SK-N-SH treated with all-trans-retinoic acid at 6 μM for 48 hours (cell line): ENCODE data around the gene UPK1B.

Experiments used
- ATAC-seq: fragments of 200-7000 bp; cut with Tn5 transposase; 3 replicates; pipeline ENCODE4 v1.9.1; 2020; ENCODE audit warnings: mild to moderate bottlenecking, moderate library complexity
- ARNTL ChIP-seq: fragments of 450-650 bp; formaldehyde crosslinking; IDR thresholded peaks from 2 replicates; pipeline ENCODE4 v1.5.0; 2020; ENCODE audit warnings: low read depth, mild to moderate bottlenecking, moderate library complexity, borderline replicate concordance
- BACH2 ChIP-seq: fragments of 250-450 bp; sonication (Bioruptor Pico); IDR thresholded peaks from 2 replicates; pipeline ENCODE4 v1.9.0; 2021; ENCODE audit warnings: mild to moderate bottlenecking, borderline replicate concordance
- CSDC2 ChIP-seq: fragments of 250-450 bp; sonication (Bioruptor Pico); IDR thresholded peaks from 2 replicates; pipeline ENCODE4 v1.5.0; 2020; ENCODE audit warnings: mild to moderate bottlenecking, moderate library complexity
- ESRRG ChIP-seq: fragments of 250-450 bp; sonication (Bioruptor Pico); IDR thresholded peaks from 2 replicates; pipeline ENCODE4 v1.6.1; 2021; ENCODE audit warnings: mild to moderate bottlenecking
- GLIS3 ChIP-seq: fragments of 250-450 bp; sonication (Bioruptor Pico); IDR thresholded peaks from 2 replicates; pipeline ENCODE4 v1.5.0; 2020; ENCODE audit warnings: mild to moderate bottlenecking, moderate library complexity
- OSR1 ChIP-seq: fragments of 250-450 bp; sonication (Bioruptor Pico); IDR thresholded peaks from 2 replicates; pipeline ENCODE4 v1.8.0; 2022; ENCODE audit warnings: moderate library complexity, mild to moderate bottlenecking, inconsistent platforms
- PPARA ChIP-seq: fragments of 250-450 bp; sonication (Bioruptor Pico); IDR thresholded peaks from 2 replicates; pipeline ENCODE4 v1.5.0; 2020; ENCODE audit warnings: mild to moderate bottlenecking, borderline replicate concordance
- RARB ChIP-seq: fragments of 250-450 bp; sonication (Bioruptor Pico); IDR thresholded peaks from 2 replicates; pipeline ENCODE4 v1.8.0; 2021; ENCODE audit warnings: mild to moderate bottlenecking, moderate library complexity
- SNAI2 ChIP-seq: fragments of 250-450 bp; sonication (Bioruptor Pico); IDR thresholded peaks from 2 replicates; pipeline ENCODE4 v1.5.0; 2020; ENCODE audit warnings: mild to moderate bottlenecking, moderate library complexity
- TCF4 ChIP-seq: fragments of 250-450 bp; sonication (Bioruptor Pico); IDR thresholded peaks from 2 replicates; pipeline ENCODE4 v1.8.0; 2021; ENCODE audit warnings: mild to moderate bottlenecking, moderate library complexity, borderline replicate concordance
- TOX ChIP-seq: fragments of 250-450 bp; sonication (Bioruptor Pico); IDR thresholded peaks from 2 replicates; pipeline ENCODE4 v1.8.0; 2021; ENCODE audit warnings: mild to moderate bottlenecking, moderate library complexity, borderline replicate concordance
- ZC3H10 ChIP-seq: fragments of 250-450 bp; sonication (Bioruptor Pico); IDR thresholded peaks from 2 replicates; pipeline ENCODE4 v1.5.1; 2021; ENCODE audit warnings: mild to moderate bottlenecking, moderate library complexity
- ZFP3 ChIP-seq: fragments of 250-450 bp; sonication (Bioruptor Pico); IDR thresholded peaks from 2 replicates; pipeline ENCODE4 v1.5.0; 2020; ENCODE audit warnings: mild to moderate bottlenecking, moderate library complexity
- ZFP30 ChIP-seq: fragments of 450-650 bp; formaldehyde crosslinking; IDR thresholded peaks from 2 replicates; pipeline ENCODE4 v1.5.0; 2022; ENCODE audit warnings: mild to moderate bottlenecking, moderate library complexity
- ZNF565 ChIP-seq: fragments of 450-650 bp; formaldehyde crosslinking; conservative IDR thresholded peaks from 2 replicates; pipeline ENCODE4 v1.5.0; 2020; ENCODE audit warnings: low read depth, mild to moderate bottlenecking, moderate library complexity
- ZNF70 ChIP-seq: fragments of 450-650 bp; formaldehyde crosslinking; IDR thresholded peaks from 2 replicates; pipeline ENCODE4 v1.5.0; 2020; ENCODE audit warnings: mild to moderate bottlenecking, moderate library complexity
- ZNF8 ChIP-seq: fragments of 450-650 bp; formaldehyde crosslinking; IDR thresholded peaks from 2 replicates; pipeline ENCODE4 v1.5.0; 2020; ENCODE audit warnings: mild to moderate bottlenecking, moderate library complexity
- TF ChIP-seq, protein P1 (sequence below): fragments of 250-450 bp; sonication (Bioruptor Pico); IDR thresholded peaks from 2 replicates; pipeline ENCODE4 v1.5.1; 2021; ENCODE audit warnings: mild to moderate bottlenecking, moderate library complexity
- TF ChIP-seq, protein P2 (sequence below): fragments of 250-450 bp; sonication (Bioruptor Pico); IDR thresholded peaks from 2 replicates; pipeline ENCODE4 v1.5.1; 2020; ENCODE audit warnings: low read depth, mild to moderate bottlenecking, moderate library complexity
- TF ChIP-seq, protein P3 (sequence below): fragments of 250-450 bp; sonication (Bioruptor Pico); IDR thresholded peaks from 2 replicates; pipeline ENCODE4 v1.5.0; 2020; ENCODE audit warnings: mild to moderate bottlenecking, moderate library complexity
- TF ChIP-seq, protein P4 (sequence below): fragments of 250-450 bp; sonication (Bioruptor Pico); IDR thresholded peaks from 2 replicates; pipeline ENCODE4 v1.8.0; 2021; ENCODE audit warnings: low read depth, mild to moderate bottlenecking, moderate library complexity, borderline replicate concordance

UPK1B gene

DNA sequence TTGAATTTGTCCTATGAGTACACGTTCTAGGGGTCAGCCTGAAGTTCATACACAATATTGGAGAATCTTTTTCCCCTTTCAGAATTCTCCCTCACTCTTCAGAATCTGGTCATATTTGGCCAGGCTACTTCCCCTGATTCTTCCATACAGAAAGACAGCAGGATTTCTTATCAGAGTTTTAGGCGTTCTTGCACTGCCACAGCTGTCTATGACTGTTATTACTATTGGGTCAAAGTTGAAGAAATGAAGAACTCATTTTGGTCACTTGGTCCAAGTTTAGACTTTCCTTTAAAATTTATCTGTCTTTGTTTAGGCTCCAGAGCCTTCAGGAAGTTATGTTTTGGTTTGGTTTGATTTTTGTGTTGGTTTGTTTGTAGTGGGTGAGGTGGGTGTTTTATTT lies 15.4 kb upstream of the UPK1B start:
- no peak for ATAC-seq
- no peak for TF ChIP-seq ZFP30 (CRISPR knock-in tag)
- no peak for TF ChIP-seq ZFP3 (CRISPR knock-in tag)
- TF ChIP-seq, protein P1, sequence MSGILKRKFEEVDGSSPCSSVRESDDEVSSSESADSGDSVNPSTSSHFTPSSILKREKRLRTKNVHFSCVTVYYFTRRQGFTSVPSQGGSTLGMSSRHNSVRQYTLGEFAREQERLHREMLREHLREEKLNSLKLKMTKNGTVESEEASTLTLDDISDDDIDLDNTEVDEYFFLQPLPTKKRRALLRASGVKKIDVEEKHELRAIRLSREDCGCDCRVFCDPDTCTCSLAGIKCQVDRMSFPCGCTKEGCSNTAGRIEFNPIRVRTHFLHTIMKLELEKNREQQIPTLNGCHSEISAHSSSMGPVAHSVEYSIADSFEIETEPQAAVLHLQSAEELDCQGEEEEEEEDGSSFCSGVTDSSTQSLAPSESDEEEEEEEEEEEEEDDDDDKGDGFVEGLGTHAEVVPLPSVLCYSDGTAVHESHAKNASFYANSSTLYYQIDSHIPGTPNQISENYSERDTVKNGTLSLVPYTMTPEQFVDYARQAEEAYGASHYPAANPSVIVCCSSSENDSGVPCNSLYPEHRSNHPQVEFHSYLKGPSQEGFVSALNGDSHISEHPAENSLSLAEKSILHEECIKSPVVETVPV (CRISPR knock-in tag), result no peak
- TF ChIP-seq TCF4, result no peak
- TF ChIP-seq ZNF565 (CRISPR knock-in tag), result no peak
- no peak for TF ChIP-seq RARB (CRISPR knock-in tag)
- TF ChIP-seq SNAI2 (CRISPR knock-in tag), result no peak
- no peak for TF ChIP-seq ZC3H10 (CRISPR knock-in tag)
- TF ChIP-seq GLIS3 (CRISPR knock-in tag), result no peak
- TF ChIP-seq, protein P2, sequence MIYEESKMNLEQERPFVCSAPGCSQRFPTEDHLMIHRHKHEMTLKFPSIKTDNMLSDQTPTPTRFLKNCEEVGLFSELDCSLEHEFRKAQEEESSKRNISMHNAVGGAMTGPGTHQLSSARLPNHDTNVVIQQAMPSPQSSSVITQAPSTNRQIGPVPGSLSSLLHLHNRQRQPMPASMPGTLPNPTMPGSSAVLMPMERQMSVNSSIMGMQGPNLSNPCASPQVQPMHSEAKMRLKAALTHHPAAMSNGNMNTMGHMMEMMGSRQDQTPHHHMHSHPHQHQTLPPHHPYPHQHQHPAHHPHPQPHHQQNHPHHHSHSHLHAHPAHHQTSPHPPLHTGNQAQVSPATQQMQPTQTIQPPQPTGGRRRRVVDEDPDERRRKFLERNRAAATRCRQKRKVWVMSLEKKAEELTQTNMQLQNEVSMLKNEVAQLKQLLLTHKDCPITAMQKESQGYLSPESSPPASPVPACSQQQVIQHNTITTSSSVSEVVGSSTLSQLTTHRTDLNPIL (CRISPR knock-in tag), result no peak
- no peak for TF ChIP-seq TOX
- TF ChIP-seq, protein P3, sequence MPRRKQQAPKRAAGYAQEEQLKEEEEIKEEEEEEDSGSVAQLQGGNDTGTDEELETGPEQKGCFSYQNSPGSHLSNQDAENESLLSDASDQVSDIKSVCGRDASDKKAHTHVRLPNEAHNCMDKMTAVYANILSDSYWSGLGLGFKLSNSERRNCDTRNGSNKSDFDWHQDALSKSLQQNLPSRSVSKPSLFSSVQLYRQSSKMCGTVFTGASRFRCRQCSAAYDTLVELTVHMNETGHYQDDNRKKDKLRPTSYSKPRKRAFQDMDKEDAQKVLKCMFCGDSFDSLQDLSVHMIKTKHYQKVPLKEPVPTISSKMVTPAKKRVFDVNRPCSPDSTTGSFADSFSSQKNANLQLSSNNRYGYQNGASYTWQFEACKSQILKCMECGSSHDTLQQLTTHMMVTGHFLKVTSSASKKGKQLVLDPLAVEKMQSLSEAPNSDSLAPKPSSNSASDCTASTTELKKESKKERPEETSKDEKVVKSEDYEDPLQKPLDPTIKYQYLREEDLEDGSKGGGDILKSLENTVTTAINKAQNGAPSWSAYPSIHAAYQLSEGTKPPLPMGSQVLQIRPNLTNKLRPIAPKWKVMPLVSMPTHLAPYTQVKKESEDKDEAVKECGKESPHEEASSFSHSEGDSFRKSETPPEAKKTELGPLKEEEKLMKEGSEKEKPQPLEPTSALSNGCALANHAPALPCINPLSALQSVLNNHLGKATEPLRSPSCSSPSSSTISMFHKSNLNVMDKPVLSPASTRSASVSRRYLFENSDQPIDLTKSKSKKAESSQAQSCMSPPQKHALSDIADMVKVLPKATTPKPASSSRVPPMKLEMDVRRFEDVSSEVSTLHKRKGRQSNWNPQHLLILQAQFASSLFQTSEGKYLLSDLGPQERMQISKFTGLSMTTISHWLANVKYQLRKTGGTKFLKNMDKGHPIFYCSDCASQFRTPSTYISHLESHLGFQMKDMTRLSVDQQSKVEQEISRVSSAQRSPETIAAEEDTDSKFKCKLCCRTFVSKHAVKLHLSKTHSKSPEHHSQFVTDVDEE (CRISPR knock-in tag), result no peak
- TF ChIP-seq ARNTL (CRISPR knock-in tag), result no peak
- TF ChIP-seq CSDC2, result no peak
- TF ChIP-seq BACH2 (CRISPR knock-in tag), result no peak
- TF ChIP-seq ESRRG (CRISPR knock-in tag), result no peak
- TF ChIP-seq, protein P4, sequence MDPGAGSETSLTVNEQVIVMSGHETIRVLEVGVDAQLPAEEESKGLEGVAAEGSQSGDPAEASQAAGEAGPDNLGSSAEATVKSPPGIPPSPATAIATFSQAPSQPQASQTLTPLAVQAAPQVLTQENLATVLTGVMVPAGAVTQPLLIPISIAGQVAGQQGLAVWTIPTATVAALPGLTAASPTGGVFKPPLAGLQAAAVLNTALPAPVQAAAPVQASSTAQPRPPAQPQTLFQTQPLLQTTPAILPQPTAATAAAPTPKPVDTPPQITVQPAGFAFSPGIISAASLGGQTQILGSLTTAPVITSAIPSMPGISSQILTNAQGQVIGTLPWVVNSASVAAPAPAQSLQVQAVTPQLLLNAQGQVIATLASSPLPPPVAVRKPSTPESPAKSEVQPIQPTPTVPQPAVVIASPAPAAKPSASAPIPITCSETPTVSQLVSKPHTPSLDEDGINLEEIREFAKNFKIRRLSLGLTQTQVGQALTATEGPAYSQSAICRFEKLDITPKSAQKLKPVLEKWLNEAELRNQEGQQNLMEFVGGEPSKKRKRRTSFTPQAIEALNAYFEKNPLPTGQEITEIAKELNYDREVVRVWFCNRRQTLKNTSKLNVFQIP (CRISPR knock-in tag), result no peak
- no peak for TF ChIP-seq ZNF70

DNA sequence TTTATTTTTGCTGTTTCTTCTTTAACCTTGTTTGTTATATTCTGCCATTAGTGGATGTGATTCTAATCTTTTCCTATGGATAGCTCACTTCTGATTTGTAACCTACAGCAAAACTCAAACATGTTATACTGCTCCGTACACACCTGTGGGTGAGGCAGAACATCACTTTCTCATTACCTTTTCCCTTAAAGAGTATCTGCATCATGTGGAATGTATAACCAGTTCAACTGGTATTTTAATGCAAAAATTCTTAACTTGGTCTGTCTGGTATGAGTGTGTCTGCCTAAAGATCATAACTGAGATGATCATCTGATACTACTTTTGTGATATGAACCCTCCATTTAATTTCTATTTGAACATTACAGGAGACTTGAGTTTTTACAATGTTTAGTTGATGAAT lies 13.0 kb upstream of the UPK1B start:
- no peak for ATAC-seq
- no peak for TF ChIP-seq ESRRG (CRISPR knock-in tag)
- no peak for TF ChIP-seq OSR1 (CRISPR knock-in tag)
- TF ChIP-seq ZNF565 (CRISPR knock-in tag), result no peak
- TF ChIP-seq CSDC2, result no peak
- TF ChIP-seq PPARA (CRISPR knock-in tag), result no peak
- no peak for TF ChIP-seq ZC3H10 (CRISPR knock-in tag)
- TF ChIP-seq, protein P2 (CRISPR knock-in tag), result no peak
- TF ChIP-seq, protein P3 (CRISPR knock-in tag), result no peak
- TF ChIP-seq TCF4, result no peak
- TF ChIP-seq, protein P1 (CRISPR knock-in tag), result no peak
- no peak for TF ChIP-seq ARNTL (CRISPR knock-in tag)
- TF ChIP-seq ZNF8 (CRISPR knock-in tag), result no peak
- no peak for TF ChIP-seq BACH2 (CRISPR knock-in tag)
- TF ChIP-seq ZNF70, result no peak
- TF ChIP-seq, protein P4 (CRISPR knock-in tag), result no peak
- no peak for TF ChIP-seq GLIS3 (CRISPR knock-in tag)
